Vein endothelial cell (primary cell): ENCODE measurements around the gene CGB3. TPM values are rescaled to one million over a fixed set of nuclear protein-coding genes. Genes with fewer than 3 reads are reported as not detected.

Source experiments
- small RNA-seq: library from RNA; depleted of rRNA; stranded (forward); fragments of <200 nt; gene quantifications from one replicate; pipeline ENCODE3, GENCODE V24; 2012
- total RNA-seq: library from RNA; depleted of rRNA; stranded (reverse); fragments of >200 nt; gene quantifications from 2 replicates; pipeline ENCODE4 v1.2.3, GENCODE V29; 2012

CGB3 gene
- not detected in 2 replicates for total RNA-seq

DNA sequence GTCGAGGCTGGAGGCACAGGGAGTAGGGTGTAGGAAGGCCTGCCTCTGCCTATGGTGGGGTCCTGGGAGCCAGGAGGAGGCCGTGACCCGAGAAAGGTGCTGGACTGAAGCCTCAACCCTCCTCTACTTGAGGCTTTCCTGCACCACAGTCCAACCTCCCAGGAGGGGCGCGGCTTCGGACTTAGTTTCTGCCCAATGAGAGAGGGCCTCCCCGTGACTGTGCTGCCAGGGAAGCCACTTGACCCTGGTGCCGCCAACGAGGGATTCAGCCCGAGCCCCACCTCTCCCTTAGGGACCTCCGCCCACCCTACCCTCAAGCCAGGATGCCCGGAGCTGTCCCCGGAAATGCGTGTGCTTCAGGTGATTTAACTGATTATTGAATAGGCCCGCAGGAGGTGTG, at the start of gene CGB3:
CGB3 (minus strand) TSS at position 101 of the 400 bp plus-strand sequence. CDS start 362 bp downstream, outside the sequence.

GRCh38 chr19:49064768-49065611, 40.9 kb upstream of the CGB3 start, which contains the start of gene NTF4:
Gene NTF4, minus strand, starts transcription at chr19:49064818. Its CDS starts 2,821 bp downstream, at chr19:49061997.

DNA sequence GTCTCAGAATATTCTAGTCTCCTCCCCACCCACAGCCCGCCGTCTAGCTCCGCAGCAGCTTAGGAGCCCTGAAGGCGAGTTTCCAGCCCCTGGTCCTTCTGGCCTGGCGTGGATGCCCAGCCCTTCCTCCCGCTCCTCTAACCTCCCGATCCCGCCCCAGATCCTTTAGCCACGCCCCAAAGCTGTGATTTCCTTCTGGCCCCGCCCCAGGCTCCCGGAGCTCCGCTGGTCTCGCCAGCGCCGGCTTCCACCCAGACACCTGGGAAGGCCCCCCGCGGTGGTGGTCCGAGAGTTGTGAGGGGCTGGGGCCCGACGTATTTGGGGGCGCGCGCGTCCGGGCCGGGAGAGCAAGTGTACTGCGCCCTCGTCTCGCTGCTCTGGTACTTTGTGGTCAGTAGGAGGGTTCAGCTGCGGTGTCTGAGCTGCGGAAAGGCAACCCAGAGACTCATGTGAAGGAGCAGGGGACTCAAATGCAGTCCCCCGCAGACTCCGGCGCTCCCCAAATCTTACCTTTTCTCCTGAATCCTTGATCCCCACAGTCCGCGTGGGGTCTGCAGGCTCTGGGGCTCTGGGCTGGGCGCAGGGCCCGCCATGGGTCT, 33.6 kb upstream of the CGB3 start, which contains the start of gene CGB7:
CGB7 (minus strand) TSS at position 114 of the 599 bp plus-strand sequence. CDS start 2,374 bp downstream, outside the sequence.

DNA sequence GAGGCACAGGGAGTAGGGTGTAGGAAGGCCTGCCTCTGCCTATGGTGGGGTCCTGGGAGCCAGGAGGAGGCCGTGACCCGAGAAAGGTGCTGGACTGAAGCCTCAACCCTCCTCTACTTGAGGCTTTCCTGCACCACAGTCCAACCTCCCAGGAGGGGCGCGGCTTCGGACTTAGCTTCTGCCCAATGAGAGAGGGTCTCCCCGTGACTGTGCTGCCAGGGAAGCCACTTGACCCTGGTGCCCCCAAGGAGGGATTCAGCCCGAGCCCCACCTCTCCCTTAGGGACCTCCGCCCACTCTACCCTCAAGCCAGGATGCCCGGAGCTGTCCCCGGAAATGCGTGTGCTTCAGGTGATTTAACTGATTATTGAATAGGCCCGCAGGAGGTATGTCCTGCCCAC, 24.9 kb upstream of the CGB3 start, which contains the start of gene CGB8:
CGB8 (minus strand) TSS at position 101 of the 400 bp plus-strand sequence. CDS start 372 bp downstream, outside the sequence.

DNA sequence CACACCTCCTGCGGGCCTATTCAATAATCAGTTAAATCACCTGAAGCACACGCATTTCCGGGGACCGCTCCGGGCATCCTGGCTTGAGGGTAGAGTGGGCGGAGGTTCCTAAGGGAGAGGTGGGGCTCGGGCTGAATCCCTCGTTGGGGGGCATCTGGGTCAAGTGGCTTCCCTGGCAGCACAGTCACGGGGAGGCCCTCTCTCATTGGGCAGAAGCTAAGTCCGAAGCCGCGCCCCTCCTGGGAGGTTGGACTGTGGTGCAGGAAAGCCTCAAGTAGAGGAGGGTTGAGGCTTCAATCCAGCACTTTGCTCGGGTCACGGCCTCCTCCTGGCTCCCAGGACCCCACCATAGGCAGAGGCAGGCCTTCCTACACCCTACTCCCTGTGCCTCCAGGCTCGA, 19.4 kb upstream of the CGB3 start, which contains the start of gene CGB5:
CGB5 (plus strand) TSS at position 301 of the 400 bp plus-strand sequence. CDS start 362 bp downstream, outside the sequence.

GRCh38 chr19:49036815-49037214, 12.7 kb upstream of the CGB3 start, which contains the start of gene CGB1:
Gene CGB1, minus strand, starts transcription at chr19:49036895. Its CDS starts 184 bp downstream, at chr19:49036711.

DNA sequence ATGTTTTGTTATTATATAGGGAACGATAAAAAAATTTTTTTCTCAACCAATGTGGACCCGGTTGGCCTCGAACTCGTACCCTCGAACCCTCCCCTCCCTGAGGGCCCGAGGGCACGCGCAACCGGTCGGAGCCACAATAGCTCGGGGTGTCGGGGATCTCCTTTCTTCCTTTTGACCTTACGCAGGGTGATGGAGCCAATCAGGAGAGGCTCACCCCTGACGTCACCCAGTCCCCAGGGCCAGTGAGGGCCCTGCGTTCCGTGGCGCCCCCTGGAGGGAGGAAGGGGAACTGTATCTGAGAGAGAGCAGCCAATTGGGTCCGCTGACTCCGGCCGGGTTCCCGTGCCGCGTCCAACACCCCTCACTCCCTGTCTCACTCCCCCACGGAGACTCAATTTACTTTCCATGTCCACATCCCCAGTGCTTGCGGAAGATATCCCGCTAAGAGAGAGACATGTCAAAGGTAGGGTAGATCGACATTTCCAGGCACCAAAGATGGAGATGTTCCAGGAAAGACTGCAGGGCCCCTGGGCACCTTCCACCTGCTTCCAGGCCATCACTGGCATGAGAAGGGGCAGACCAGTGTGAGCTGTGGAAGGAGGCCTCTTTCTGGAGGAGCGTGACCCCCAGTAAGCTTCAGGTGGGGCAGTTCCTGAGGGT, 7.6 kb upstream of the CGB3 start, which contains the start of gene CGB2:
CGB2 (plus strand) TSS at position 249 of the 660 bp plus-strand sequence; CDS start at position 455, 206 bp downstream.

GRCh38 chr19:49017041-49017665, 7.0 kb downstream of the CGB3 start, which contains the start of gene LHB:
Gene LHB, minus strand, starts transcription at chr19:49017091. Its CDS starts 10 bp downstream, at chr19:49017081.

DNA sequence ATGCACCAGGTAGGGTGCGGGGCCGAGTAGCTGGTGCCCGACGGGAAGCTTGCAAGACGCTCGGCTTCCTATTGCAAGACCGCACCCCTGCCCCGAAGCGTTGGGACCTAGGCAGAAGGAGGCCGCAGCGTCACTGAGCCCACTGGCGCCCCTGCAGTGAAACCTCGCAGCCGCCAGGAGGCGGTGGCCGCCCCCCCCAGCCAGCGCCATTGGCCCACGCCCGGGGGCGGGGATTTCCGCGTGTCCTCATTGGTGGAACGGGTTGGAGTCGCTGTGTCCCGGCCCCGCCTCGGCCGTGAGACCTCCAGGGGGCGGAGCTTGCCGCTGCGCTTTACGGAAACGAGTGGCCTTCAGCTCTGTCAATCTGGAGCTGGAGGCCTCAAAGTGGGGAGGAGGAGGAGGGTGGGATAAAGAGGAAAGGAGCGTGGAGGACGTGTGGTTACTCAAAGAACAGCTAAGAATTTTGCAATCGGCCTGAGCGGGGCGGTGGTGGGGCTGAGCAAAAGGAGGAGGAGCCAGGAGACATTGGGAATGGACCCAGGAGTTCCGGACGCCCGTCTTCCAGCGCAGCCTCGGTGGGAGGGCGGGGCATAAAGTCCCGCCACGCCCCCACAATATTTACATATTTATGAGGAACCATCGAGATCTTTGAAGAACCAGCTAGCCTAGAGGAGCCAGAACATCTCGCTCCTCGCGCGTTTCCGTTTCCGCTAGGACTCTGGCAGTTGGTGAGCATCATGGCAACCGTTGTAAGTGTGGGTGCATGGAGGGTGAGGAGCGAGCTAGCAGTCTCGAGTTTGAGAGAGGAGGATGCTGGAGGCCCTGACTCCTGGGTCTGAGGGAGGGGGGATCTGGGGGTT, 30.7 kb downstream of the CGB3 start, which contains the start of the genes GYS1 and RUVBL2:
GYS1 (minus strand) TSS at position 135 of the 860 bp plus-strand sequence. CDS start 197 bp downstream, outside the sequence.
RUVBL2 (plus strand) TSS at position 713 of the 860 bp plus-strand sequence; CDS start at position 738, 25 bp downstream.

Small RNAs within 50 kb of the gene (small RNA-seq; reads per million reads assigned to genes)
- gene MIR6798, result not detected

Other genes with a start within 250 kb of the CGB3 start
- 39.9 and 55.5 TPM in 2 replicates for gene BCAT2, start 213.3 kb downstream of the CGB3 start, total RNA-seq
- gene HSD17B14, start 187.8 kb downstream of the CGB3 start, total RNA-seq, result 0.98 and 3.5 TPM in 2 replicates
- gene PLEKHA4, start 155.7 kb downstream of the CGB3 start, total RNA-seq, result 2.0 and 5.6 TPM in 2 replicates
- gene PPP1R15A, start 151.9 kb downstream of the CGB3 start, total RNA-seq, result 45.4 and 49.8 TPM in 2 replicates
- not detected in 2 replicates for gene TULP2, start 125.6 kb downstream of the CGB3 start, total RNA-seq
- 151 and 295 TPM in 2 replicates for gene NUCB1, start 124.0 kb downstream of the CGB3 start, total RNA-seq
- not detected in 2 replicates for gene DHDH, start 90.6 kb downstream of the CGB3 start, total RNA-seq
- 78.0 and 157 TPM in 2 replicates for gene BAX, start 69.5 kb downstream of the CGB3 start, total RNA-seq
- gene FTL, start 59.0 kb downstream of the CGB3 start, total RNA-seq, result 1,333 and 1,656 TPM in 2 replicates
- 48.0 and 49.0 TPM in 2 replicates for gene GYS1, start 31.0 kb downstream of the CGB3 start, total RNA-seq
- 210 and 250 TPM in 2 replicates for gene RUVBL2, start 30.4 kb downstream of the CGB3 start, total RNA-seq
- gene LHB, start 7.2 kb downstream of the CGB3 start, total RNA-seq, result 0.48 TPM in 1 of 2 replicates, not detected in the other
- not detected in 2 replicates for gene CGB2, start 7.6 kb upstream of the CGB3 start, total RNA-seq
- not detected in 2 replicates for gene CGB1, start 12.6 kb upstream of the CGB3 start, total RNA-seq
- gene CGB5, start 19.5 kb upstream of the CGB3 start, total RNA-seq, result not detected in 2 replicates
- not detected in 2 replicates for gene CGB8, start 24.8 kb upstream of the CGB3 start, total RNA-seq
- 0.10 TPM in 1 of 2 replicates, not detected in the other for gene CGB7, start 33.4 kb upstream of the CGB3 start, total RNA-seq
- not detected in 2 replicates for gene NTF4, start 40.5 kb upstream of the CGB3 start, total RNA-seq
- gene KCNA7, start 48.4 kb upstream of the CGB3 start, total RNA-seq, result not detected in 2 replicates
- 143 and 171 TPM in 2 replicates for gene SNRNP70, start 61.1 kb upstream of the CGB3 start, total RNA-seq
- 0.76 and 2.6 TPM in 2 replicates for gene LIN7B, start 90.0 kb upstream of the CGB3 start, total RNA-seq
- 0.48 TPM in 1 of 2 replicates, not detected in the other for gene C19orf73, start 94.8 kb upstream of the CGB3 start, total RNA-seq
- 2.8 and 4.9 TPM in 2 replicates for gene PPFIA3, start 95.2 kb upstream of the CGB3 start, total RNA-seq
- not detected in 2 replicates for gene HRC, start 131.1 kb upstream of the CGB3 start, total RNA-seq
- 19.7 and 33.6 TPM in 2 replicates for gene TRPM4, start 133.5 kb upstream of the CGB3 start, total RNA-seq